Retinal pigment epithelial cell (primary cell): ENCODE measurements around the gene LYAR.

Experiments
- DNase-seq: peaks from one replicate; pipeline ENCODE4 v3.0.0-alpha.2; 2010; ENCODE audit warnings: low read depth
- H3K4me3 ChIP-seq: 2 replicates; pipeline ENCODE4 v1.5.1; 2011; ENCODE audit warnings: mild to moderate bottlenecking, low read length, control low read depth, moderate library complexity
- TF ChIP-seq, protein P1 (sequence below): conservative IDR thresholded peaks from 2 replicates; pipeline ENCODE4 v1.5.1; 2011; ENCODE audit warnings: low read depth, low read length, control low read depth, inconsistent platforms

LYAR gene

DNA sequence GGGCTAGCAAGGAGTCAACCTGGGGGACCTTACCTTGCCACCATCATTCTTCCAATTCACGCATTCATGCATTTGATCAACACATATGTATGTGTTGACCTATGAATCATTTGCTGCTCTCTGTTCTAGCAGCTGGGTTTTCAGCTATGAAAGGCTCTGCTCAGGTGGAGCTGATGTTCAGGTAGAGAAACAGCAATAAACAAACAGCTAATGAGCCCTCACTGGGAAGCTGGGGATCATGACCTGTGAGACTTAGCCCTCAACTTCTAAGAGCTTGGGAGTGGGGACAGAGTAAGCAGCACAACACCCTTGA lies 61.6 kb downstream of the LYAR start:
- TF ChIP-seq, protein P1, sequence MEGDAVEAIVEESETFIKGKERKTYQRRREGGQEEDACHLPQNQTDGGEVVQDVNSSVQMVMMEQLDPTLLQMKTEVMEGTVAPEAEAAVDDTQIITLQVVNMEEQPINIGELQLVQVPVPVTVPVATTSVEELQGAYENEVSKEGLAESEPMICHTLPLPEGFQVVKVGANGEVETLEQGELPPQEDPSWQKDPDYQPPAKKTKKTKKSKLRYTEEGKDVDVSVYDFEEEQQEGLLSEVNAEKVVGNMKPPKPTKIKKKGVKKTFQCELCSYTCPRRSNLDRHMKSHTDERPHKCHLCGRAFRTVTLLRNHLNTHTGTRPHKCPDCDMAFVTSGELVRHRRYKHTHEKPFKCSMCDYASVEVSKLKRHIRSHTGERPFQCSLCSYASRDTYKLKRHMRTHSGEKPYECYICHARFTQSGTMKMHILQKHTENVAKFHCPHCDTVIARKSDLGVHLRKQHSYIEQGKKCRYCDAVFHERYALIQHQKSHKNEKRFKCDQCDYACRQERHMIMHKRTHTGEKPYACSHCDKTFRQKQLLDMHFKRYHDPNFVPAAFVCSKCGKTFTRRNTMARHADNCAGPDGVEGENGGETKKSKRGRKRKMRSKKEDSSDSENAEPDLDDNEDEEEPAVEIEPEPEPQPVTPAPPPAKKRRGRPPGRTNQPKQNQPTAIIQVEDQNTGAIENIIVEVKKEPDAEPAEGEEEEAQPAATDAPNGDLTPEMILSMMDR, result no peak
- no peak overlapping the region for H3K4me3 ChIP-seq
- no peak for DNase-seq

DNA sequence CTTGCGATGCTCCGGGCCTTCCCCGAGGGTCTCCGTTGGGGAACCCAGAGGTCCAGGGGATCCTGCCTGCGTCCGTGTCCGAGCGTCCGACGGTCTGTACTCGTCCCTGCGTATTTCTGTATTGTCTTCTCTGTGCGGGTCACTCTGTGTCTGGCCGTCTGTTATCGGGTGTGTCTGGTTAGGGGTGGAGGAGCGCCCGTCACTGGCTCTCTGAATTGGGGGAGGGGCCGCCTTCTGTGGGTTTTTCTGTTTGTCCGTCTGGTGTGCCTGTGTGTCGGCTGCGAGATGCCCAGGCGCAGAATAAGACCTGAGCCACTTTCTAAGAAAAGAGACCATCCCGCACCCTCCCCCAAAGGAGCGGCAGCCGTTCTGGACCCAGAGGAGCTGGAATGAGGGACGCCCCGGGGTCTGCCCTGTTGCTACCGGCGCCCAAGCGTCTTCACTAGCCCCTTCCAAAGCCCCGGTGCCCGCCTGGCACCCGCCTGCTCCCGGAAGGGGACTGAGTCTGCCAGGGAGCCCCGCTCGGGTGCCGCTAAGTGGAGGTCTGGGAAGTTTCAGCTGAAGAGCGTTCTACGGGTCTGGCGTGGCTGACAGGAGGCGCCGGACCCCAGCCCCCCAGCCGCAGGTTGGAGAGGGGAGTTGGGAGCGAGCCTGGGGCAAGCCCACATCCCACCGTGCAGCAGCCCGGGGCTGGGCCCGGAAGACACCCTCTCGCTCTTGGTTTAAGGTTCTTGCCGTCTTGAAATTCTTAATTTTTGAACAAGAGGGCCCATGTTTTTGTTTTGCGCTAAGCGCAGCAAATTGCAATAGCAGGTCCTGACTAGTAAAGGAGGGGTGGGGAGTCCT lies 62.2 kb downstream of the LYAR start:
- no peak overlapping the region for H3K4me3 ChIP-seq
- TF ChIP-seq, protein P1, result no peak
- DNase-seq, result no peak

DNA sequence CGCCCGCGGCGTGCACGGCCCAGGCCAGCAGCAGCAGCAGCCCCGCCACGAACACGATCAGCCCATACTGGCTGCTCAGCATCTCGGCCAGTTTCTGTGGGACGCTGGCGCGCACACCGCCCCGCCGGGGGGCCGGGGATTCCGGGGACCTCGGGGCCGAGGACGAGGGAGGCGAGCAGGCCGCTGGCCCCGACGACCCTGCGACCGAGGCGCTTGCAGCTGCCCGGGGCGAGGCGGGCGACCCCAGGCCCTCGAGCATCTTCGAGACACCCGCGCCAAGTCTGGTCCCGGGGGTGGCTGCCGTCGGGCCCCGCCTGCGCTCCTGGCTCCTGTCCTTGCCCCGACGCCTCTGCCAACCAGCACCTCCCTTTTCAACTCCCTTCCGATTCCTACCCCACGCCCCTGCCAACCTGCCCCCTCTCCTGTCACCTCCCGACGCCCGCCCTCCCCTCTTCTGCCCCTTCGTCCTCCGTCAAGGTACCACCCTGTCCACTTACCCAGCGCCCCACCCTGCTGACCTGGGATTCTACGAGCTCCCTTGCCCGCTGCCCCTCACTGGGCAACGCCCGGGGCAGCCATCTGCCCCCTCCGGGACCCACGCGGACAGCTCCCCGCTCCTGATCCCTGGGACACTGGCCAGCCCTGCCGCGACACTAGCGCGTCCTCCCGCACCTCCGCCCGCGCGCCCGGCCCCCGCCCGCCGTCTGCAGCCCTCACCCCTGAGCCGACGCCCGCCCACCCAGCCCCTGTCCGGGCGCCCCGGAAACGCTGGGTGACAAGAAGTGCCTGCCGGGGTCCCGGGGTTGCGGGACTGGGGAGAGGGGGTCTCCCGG lies 63.1 kb downstream of the LYAR start, which contains the start of gene OTOP1:
TSS of gene OTOP1 (minus strand) at position 324 of the 833 bp plus-strand sequence. CDS start at position 259, 65 bp downstream.
- DNase-seq, result no peak
- TF ChIP-seq, protein P1, result no peak
- H3K4me3 ChIP-seq, result no peak within 1 kb of the TSS

DNA sequence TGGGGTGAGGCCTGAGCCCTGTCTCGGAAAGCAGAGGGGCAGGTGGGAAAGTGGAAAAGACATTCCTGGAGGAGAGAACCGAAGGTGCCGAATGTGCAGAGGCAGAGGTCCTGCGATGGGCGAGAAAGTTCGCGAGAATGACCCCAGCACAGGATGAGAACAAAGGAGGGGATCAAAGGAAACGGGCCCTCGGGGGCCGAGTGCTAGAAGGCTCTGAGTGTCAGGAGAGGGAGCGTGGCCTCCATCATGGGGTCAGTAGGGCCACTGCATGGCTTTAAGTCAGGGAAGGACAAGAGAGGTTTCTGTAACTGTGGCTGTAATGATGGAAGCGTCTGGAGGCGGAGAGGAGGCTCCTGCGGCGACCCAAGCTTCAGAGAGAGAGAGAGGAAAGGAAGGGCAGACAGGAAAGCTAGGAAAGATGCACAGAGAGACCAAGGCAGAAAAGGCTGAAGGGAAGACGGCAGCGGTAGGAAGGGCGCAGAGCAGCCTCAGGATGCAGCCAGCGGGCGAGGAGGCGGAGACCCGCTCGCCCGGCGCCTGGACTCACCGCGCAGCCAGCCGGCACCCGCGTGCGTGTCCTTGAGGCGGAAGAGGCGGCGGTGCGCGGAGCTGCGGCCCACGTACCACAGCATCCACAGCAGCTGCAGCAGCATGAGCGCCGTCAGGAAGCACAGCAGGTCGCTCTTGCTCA lies 63.9 kb downstream of the LYAR start:
- H3K4me3 ChIP-seq, result no peak overlapping the region
- TF ChIP-seq, protein P1, result no peak
- DNase-seq, result no peak
